GM21528 (cell line): ENCODE results near the gene FIBIN.
"Not testable (repeated sequence)": the region's sequence is repeated elsewhere in the genome, so short reads cannot be mapped to it uniquely, and the experiment has no call there.

ENCODE experiments used
- ATAC-seq: cut with Tn5 transposase; IDR thresholded peaks from one replicate; pipeline ENCODE4 v1.9.1; 2021; ENCODE audit warnings: mild to moderate bottlenecking, moderate library complexity; ENCODE audit not compliant: unreplicated experiment, low FRiP score

FIBIN gene

GRCh38 chr11:26993965-26994457 is at the start of gene FIBIN:
Gene FIBIN (plus strand): TSS chr11:26994112. CDS start chr11:26994527, 415 bp downstream.
- ATAC-seq = no peak

GRCh38 chr11:26944866-26945664 is 48.8 kb upstream of the FIBIN start:
- ATAC-seq = no peak

- ATAC-seq = no peak
Observed at GRCh38 chr11:26946257-26946716, 47.6 kb upstream of the FIBIN start.

- ATAC-seq = no peak
Observed at GRCh38 chr11:26947379-26947844, 46.5 kb upstream of the FIBIN start.

- ATAC-seq = no peak
Observed at GRCh38 chr11:26947904-26948639, 45.8 kb upstream of the FIBIN start.

- ATAC-seq = no peak
Observed at GRCh38 chr11:26948881-26949280, 45.0 kb upstream of the FIBIN start.

- ATAC-seq = no peak
Observed at GRCh38 chr11:26949846-26950245, 44.1 kb upstream of the FIBIN start.

- ATAC-seq = no peak
Observed at GRCh38 chr11:26950260-26950719, 43.6 kb upstream of the FIBIN start.

GRCh38 chr11:26951809-26952515 is 42.0 kb upstream of the FIBIN start:
- ATAC-seq = no peak

- ATAC-seq = no peak
Observed at GRCh38 chr11:26953770-26954392, 40.0 kb upstream of the FIBIN start.

GRCh38 chr11:26958005-26958701 is 35.8 kb upstream of the FIBIN start:
- no peak for ATAC-seq

GRCh38 chr11:26958702-26959049 is 35.2 kb upstream of the FIBIN start:
- no peak for ATAC-seq

- no peak for ATAC-seq
Observed at GRCh38 chr11:26960281-26960680, 33.6 kb upstream of the FIBIN start.

GRCh38 chr11:26963764-26964163 is 30.1 kb upstream of the FIBIN start:
- ATAC-seq = no peak

- ATAC-seq = no peak
Observed at GRCh38 chr11:26964339-26964738, 29.6 kb upstream of the FIBIN start.

- ATAC-seq = not testable (repeated sequence)
Observed at GRCh38 chr11:26964847-26965485, 28.9 kb upstream of the FIBIN start.

- ATAC-seq = no peak
Observed at GRCh38 chr11:26971961-26972360, 22.0 kb upstream of the FIBIN start.

- no peak for ATAC-seq
Observed at GRCh38 chr11:26974069-26974783, 19.7 kb upstream of the FIBIN start.

- ATAC-seq = no peak
Observed at GRCh38 chr11:26974996-26975395, 18.9 kb upstream of the FIBIN start.
